DMS79 treated with DMSO at 0.1 percent for 48 hours (cell line): ENCODE measurements around the gene PPM1H.
"Not testable (repeated sequence)": the region's sequence is repeated elsewhere in the genome, so short reads cannot be mapped to it uniquely, and the experiment has no call there.

ENCODE experiments used
- DNase-seq: peaks from one replicate; lab custom pipeline; 2025; lab: John Stamatoyannopoulos, UW

The PPM1H gene

DNA sequence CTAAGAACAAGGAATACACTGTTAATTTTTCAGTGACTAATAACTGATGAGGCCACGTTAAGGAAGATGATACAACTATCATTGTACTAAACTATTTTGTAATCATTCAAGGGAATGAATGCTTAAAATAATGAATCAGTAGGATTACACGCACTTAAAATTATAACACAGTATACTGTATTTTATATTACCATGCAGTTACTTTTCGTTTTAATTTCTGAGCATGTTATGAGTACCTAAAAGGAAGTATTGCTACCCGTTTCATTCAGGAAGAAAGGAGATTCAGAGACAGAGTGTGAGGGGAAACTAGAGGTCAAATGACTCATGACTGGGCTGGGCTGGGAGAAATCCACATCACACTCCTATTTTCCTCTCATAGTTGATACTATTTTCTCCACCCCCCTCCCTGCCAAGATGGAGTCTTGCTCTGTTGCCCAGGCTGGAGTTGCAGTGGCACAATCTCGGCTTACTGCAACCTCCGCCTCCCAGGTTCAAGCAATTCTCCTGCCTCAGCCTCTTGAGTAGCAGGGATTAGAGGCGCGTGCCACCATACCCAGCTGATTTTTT, 202.0 kb downstream of the PPM1H start:
- DNase-seq, result no peak

DNA sequence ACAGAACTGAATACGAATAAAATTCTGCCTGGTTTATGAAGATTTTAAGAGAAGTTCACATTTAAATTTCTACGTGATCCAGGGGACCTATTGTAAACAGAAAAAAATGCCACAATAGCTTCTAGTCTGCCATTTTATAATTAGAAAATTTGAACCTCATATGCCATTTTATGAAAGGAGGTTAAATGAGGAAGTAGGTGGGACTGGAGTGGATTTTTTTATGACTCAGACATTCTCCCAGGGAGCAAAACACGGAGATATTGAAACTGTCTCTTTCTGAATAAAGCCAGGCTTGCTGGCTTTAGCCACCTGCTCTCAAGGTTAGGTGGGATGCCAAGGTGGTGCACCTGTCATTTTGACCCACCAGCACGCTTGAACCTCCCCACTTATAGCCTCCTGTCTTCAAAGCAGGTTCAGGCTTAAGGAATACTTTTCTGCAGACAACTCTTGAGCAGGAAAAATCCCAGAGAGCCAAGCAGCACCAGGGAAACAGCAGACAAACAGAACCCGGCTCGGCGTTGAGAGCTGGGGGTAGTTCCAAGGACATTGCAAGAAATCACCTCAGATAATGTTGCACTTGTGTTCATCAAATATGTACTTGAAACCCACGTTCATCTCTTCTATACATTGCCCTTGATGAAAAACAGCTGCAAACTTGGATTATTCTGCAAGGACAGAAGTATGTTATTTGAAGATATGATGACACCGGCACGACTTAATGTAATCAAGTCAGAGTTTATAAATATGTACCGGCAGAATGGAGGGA, 203.7 kb downstream of the PPM1H start:
- peak; percentile 16 for DNase-seq

DNA sequence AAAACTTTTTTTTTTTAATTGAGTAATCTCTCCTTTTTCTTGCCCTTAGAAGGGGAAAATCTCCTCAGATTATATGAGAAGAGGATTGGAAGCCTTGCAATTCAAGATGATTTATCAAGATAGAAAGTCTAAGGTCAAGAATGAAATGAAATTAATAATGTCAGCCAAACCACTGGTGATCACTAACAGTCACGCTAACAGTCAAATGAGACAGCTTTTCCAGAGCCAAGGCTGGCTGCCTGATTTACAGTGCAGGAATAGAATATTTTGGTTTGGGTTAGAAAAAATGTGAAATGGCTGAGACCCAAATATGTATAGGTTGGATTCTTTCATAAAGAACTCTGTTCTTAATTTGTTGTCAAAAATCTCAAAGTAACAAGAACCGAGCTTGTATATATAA, 204.3 kb downstream of the PPM1H start:
- no peak for DNase-seq

DNA sequence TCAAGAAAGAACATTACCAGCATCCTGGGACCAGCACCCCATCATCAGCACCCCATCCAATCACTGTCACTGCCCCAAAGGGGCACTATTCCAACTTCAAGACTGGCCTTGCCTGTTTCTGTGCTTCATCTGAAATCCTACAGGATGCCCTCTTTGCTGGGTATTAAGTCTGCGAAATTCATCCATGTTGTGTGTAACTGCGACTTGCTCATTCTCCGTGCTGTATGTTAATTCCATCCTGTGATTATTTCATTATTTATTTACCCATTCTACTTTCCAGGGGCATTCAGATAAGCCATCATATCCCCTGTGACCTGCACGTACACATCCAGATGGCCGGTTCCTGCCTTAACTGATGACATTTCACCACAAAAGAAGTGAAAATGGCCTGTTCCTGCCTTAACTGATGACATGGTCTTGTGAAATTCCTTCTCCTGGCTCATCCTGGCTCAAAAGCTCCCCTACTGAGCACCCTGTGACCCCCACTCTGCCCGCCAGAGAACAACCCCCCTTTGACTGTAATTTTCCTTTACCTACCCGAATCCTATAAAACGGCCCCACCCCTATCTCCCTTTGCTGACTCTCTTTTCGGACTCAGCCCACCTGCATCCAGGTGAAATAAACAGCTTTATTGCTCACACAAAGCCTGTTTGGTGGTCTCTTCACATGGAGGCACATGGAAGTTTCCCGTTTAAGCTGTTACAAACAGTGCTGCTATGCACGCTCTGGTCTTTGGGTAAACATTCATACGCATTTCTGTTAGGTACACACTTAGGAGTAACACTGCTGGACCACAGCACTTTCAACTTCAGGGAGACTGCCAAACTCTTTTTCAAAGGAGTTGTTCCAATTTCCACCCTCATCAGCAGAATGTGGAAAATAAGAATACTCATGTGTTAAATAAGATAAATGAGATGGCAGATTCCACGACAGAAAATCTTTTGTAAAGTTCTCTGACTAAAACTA, 205.1 kb downstream of the PPM1H start:
- DNase-seq, result not testable (repeated sequence)

DNA sequence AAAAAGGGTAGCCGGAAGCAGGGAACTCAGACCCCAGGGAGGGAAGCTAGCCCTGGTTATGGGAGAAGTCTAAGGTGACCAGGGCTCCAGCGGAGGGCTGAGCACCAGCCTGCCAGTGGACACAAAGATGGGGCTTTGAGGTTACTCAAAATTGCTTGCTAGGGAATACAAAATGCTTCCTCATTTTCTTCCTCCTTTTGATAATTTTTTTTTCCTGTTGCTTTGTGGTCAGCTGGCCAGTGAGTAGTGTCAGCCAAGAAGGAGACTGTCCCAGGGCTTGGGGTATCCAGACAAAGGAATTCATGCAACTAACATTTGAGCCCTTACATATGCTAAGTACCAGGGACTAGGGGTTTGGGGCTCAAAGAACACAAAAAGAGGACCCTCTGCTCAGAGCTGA, 206.2 kb downstream of the PPM1H start:
- no peak for DNase-seq

DNA sequence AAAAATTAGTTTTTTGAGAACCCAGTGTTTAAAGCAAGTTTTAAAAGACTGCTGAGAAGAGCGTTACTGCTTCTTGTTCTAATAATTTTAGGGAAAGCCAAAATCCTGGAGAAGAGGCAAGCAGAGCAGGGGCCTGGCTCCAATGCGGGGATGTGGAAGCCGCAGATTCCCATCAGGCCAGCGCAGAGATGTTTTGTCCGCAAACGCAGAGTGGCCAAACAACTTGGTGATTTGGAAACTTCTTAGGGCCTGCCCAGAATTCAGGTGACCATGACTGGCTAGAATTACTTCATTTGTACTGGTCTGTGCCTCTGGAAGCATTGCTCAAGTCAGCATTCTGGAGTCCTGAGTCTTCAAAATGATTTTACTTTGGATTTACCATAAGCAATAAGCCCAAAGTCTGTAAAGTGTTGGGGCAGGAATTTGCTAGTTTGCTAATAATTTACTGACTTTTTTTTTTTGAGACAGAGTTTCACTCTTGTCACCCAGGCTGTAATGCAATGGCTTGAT, 208.4 kb downstream of the PPM1H start:
- no peak for DNase-seq

DNA sequence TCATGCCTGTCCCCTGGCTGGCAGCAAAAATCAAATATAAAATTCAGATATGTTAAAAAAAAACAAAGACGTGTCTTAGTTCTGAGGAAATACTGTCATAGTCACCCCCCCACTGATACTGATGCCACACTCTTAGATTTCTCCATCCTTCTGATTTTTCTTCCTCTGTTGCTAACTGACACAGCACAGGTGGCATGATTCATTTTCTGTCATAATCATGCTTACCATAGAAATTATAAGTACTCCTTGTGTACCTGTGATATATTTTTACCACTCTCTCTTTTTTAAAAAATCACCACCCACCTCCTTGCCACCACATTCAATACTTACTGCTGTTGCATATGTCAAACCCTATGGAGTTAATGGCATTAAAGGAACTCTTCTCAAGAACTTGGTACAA, 209.2 kb downstream of the PPM1H start:
- DNase-seq, result no peak

DNA sequence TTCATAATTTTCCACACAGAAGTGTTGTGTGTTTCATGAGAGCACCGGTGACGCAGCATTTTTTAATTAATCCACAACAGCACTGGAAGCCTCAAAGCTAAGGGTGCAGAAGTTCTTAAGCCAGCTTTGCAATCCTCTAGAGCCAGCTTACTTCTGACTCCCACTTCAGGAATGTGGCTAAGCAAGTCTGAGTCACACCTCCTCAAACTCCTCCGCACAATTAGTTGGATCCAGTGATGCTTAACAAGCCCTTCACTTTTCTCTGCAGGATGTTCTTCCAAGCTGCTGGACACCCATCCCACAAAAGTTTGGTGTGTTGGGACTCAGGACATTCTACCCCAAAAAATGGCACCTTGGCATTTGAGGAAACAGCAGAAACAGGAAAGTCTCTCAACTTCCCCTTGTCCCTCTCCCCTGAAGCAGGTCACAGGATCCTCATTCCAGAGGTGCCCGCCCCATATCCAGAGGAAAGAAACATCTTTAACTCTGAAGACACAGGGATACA, 210.0 kb downstream of the PPM1H start:
- DNase-seq, result peak; percentile 3

DNA sequence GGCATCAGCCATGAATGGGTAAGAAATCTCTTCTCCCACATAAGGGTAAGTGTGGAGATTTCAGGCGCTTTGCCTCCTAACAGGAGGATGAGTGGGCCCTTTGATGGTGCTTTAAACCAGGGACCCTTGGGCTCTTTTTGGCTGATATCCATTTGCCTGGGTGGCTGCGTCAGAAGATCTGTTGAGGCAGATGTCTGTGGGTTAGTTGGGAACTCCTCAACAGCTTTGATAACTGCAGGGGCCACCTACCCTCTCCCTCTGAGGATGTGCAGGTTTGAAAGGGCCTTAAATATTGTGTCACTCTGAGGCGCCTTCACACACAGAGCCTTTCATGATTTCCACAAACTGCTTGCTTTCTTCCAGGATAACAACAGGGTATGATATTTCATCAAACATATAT, 210.7 kb downstream of the PPM1H start:
- no peak for DNase-seq

DNA sequence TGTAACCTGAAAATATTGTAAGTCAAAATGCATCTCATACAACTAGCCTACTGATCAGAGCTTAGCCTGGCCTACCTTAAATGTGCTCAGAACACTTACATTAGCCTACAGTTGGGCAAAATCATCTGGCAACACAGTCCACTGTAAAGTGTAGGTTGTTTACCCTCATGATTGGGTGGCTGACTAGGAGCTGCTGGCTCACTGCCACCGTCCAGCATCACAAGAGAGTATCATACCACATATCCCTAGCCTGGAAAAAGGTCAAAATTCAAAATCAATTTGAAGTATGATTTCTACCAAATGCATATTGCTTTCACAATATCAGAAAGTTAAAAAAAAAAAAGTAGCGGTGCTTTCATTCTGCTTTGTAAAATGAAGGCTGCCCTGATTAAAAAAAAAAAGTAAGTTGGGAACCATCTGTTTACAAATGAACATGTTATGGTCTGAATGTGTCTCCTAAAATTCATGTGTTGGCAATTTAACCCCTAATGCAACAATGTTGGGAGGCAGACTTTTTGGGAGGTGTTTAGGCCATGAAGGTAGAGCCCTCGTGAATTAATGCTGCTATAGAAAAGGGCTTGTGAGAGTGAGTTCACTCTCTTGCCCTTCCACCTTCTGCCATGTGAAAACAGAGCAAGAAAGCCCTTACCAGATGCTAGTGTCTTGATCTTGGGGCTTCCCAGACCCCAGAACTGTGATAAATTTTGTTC, 211.8 kb downstream of the PPM1H start:
- DNase-seq, result peak; percentile 6

DNA sequence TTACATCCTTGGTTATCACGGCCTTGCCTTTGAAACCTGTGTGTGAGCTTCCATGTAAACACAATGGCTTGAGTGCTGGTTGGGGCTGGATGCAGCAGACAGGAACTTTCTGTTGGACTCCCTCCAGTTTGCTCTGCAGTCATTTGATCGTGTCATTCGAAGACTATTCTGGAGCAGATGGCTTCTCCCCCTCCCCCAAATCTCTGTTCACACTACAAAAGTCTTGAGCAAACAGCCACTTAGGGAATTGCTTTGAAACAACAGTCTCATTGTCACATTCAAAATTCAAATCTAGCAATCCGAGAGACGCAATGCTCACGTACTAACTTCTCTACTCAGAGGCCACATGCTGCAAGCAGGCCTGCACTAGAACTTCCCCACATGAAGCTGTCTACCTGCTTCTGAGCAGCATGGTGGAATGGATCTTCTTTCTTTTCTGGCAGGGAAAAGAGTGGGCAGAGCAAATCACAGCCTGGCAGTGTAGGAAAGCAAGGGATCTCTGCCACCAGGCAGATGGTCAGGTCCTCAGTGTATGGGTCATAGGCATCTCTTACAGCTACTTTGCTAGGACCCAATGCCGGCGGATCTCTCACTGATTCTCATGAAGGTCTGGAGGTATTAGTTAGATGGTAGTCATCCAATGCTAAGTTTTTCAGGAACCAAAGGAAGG, 214.2 kb downstream of the PPM1H start:
- DNase-seq, result peak; percentile 42

DNA sequence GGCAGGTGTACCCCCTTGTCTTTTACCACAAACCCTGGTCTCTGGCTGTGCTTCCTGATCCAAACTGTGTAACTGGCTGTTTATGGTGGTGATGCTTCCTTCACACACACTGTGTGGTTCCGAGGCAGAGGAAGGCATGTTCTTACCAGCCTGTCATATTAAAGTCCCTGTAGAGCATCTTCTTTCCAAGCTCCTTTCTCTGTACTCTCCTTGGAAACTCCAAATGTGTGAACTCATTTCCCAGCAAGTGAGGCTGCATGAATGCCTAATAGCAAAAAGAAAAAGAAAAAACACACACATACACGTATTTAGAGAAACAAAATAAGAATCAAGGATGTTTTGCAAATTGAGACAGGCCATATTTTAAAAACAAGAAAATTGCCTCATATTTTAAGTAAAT, 214.9 kb downstream of the PPM1H start:
- DNase-seq, result no peak

DNA sequence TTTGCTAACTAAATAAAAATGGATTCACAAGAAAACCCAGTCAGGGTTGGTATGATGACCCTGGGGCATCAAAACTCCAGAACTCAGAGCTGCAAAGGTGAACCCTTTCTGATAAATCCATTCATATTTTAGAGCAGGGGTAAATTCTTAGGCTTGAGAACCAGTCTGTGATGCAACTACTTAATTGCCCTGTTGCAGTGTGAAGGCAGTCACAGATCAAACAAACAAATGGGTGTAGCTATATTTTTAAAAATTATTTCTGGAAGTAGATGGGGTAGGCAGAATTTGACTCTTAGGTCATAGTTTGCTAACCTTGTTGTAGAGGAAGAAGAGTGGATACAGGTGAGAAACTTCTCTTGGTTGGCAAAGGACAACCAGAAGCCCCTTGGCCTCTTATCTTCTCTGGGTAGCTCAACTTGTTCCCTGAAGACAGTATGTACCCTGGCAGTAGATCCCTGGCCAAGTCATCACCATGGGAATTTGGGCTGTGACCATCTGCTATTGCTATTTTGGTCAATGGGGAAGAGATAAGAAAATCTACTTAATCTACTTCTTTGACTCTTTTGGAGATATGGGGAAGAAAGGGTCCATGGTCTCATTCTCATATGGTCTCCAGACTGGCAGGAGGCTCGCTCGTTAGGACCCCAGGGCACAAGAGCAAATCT, 216.1 kb downstream of the PPM1H start:
- DNase-seq, result no peak

DNA sequence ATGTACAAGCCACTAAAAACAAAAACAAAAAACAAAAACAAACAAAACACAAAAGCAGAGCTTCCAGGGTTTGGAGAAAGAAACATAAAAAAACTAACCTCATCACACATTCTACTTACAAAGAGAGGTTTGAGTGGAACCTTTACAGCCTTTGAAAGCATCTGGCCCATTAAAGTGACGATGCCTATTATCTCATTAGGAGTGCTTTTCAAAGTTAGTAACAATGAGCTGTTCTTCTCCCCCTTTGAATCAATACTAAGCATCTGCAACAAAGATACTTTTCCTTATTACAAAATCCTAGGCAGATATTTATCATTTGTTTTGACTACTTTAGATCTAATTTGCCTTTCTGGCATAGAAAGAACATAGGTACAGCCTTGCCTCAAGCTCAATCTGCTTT, 217.3 kb downstream of the PPM1H start:
- no peak for DNase-seq

DNA sequence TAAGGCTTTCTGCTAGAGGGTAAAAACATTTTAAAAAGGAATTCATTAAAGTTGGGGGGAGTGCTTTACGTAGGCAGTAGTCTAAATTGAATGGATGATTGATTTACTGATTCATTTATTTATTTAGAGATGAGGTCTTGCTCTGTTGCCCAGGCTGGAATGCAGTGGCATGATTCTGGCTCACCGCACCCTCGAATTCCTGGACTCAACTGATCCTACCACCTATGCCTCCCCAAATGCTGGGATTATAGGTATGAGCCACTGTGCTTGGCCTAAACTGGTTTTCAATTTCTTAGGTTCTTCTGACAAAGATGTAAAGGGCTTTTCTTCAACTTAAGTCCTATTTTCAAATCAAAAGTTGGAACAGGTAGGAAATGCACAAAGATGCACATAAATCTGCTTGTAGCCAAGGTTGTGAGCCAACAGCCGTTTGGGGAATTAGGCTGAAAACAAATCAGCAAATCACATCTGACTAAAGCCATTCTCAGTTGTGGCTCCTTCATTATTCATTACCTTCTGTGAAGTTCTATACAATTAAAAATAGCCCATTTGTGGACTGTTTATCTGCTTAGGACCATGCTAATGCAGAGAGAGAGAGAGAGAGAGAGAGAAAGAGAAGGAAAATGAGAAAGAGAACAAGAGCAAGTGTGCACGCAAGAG, 218.0 kb downstream of the PPM1H start:
- no peak for DNase-seq

DNA sequence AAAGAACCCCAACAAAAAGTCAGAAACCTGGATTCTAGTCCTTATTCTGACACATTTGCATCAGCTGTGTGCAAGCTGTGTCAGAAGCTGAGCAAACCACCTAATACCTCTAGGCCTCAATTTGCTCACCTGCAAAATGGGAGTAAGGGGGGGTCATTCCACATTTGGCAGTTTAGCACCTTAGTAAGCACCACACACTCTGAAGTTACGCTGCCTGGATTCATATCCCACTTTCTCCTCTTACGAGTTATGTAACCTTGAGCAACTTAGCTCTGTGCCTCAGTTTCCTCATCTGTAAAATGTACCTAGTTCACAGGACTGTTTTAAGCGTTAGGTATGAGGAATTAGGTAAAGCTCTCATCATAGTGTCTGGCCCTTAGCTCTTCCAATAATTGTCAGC, 218.9 kb downstream of the PPM1H start:
- no peak for DNase-seq

DNA sequence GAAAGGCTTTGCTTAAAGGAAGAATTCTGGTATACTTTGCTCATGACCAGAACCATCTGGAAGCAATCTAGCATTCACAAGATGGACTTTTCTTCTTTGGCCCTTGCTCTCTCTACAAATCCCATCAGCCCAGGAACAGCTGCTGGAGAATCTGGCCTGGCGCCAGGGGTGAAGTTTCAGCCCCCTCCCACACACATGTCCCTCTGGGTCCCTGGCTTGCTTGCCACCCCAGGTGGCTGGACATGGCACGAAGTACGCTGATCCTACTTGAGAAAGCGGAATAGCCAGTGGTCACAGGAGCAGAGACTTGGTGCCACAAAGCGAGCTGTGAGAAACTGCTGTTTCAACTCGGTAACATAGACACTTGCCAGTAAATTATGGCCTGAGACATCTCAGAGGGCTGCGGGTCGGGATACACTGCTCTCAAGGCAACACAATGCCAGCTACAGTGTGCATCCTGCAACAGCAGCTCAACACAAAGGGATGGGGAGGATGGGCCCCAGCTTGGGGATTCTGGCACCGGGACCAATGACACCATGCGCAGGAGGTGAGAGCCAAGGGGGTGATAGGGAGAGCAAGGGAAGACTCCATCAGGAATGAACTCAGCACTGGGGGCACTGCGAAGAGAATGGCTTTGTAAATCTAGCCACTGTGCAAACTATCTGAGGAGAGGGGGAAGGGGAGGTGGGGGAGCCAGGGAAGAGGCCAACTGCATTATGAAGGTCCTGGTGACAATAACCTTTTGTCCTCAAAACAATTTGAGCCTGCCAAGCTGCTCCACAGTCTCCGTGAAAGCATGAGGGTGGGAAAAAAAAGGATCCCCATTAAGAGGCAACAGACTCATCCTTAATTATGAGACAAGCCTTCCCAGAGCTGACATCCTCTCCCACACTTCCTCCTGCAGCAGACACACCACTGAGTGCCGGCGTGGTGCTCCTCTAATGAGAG, 219.9 kb downstream of the PPM1H start:
- peak; percentile 36 for DNase-seq

DNA sequence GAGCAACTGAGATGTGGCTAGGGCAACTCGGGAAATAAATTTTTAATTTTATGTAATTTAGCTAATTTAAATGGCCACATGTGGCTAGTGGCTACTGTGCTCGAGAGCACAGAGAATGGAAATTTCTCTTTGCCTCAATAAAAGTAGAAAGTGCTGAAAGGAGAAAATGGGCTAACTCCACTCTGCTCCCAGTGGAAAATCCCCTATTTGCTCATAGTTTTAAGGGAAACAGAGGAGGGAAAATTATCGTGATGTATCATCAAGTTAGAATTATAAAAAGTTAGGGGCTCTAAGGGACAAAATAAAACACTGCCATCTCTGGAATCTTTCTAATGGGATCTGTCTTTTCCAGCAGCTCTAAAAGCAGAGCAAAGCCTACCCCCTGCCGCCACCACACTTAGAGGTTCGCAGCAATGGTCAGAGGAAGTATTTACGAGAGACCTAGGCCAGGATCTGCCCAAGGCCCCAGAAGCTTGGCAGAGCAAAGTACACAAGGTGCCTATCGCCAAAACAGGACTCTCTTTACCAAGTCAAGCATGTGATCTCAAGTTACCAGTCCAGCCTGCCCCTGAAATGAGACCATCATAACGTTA, 220.7 kb downstream of the PPM1H start:
- no peak for DNase-seq

DNA sequence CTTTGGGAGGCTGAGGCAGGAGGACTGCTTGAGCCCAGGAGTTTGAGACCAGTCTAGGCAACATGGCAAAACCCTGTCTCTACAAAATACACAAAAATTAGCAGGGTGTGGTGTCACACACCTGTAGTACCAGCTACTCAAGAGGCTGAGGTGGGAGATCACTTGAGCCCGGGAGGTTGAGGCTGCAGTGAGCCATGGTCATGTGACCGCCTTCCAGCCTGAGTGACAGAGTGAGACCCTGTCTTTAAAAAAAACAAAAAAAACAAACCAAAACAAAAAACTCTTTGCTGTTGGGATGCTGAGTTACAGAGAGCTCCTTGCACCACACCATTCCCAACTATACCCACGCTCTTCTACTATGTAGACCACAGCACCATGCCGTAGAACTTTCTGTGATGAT, 221.2 kb downstream of the PPM1H start:
- no peak for DNase-seq
